Nephron (organoid): ENCODE measurements around the gene HCN4.

ENCODE experiments used
- H3K27ac Mint-ChIP-seq, 3 experiments: 2 replicates each; pipeline ENCODE4 v1.8.0; 2020; ENCODE audit warnings: mixed read lengths in 3 of 3, mild to moderate bottlenecking in 2 of 3, moderate library complexity in 1 of 3
- H3K27me3 Mint-ChIP-seq: 2 replicates; pipeline ENCODE4 v1.8.0; 2021; ENCODE audit warnings: low read depth, mild to moderate bottlenecking, moderate library complexity, mixed read lengths
- H3K36me3 Mint-ChIP-seq: 2 replicates; pipeline ENCODE4 v1.8.0; 2020; ENCODE audit warnings: low read depth, mixed read lengths
- H3K4me1 Mint-ChIP-seq: 2 replicates; pipeline ENCODE4 v1.8.0; 2020; ENCODE audit warnings: mixed read lengths
- H3K4me3 Mint-ChIP-seq, 3 experiments: 2 replicates each; pipeline ENCODE4 v1.8.0; 2020; ENCODE audit warnings: mild to moderate bottlenecking in 3 of 3, mixed read lengths in 3 of 3, moderate library complexity in 2 of 3
- H3K9me3 Mint-ChIP-seq: 2 replicates; pipeline ENCODE4 v1.8.0; 2020; ENCODE audit warnings: mixed read lengths
- TF ChIP-seq, protein P1 (sequence below), 3 experiments: fragments of 200-600 bp; sonication (generic); IDR thresholded peaks; one replicate each; pipeline ENCODE4 v1.5.0; 2021; ENCODE audit warnings: antibody characterized with exemption in 3 of 3; ENCODE audit not compliant: unreplicated experiment in 3 of 3

Gene HCN4

DNA sequence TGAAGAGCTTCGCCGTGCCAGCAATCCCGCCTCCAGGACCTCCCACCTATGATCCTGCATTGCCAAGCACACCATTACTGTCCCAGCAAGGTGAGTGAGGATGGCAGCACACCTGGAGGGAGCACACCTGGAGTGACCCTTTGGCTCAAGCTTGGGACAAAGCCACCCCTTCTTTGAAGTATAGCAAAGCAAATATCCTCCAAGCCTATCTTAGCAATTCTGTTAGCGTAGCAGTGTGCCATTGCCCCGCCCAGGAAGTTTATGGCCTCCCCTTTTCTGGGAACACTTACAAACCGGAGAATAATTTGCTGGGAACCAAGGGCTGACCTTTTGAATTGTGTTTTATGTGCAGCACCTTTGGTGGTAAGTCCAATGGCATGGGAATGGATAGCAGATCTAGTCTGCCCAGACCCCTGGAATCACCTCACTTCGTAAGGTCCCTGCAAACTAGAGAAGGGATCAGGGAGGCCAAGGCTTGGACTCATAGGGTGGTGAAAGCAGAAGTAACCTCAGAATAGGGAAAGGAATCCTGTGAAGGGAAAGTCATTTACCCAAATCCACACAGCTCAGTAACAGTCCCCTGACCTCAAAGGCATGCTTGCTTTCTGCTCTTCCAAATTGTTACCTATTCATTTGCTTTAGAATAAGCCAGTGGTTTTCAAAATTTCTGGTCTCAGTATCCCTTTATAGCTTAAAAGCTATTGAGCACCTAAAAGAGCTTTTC is 70.1 kb downstream of the HCN4 start:
- TF ChIP-seq, protein P1, sequence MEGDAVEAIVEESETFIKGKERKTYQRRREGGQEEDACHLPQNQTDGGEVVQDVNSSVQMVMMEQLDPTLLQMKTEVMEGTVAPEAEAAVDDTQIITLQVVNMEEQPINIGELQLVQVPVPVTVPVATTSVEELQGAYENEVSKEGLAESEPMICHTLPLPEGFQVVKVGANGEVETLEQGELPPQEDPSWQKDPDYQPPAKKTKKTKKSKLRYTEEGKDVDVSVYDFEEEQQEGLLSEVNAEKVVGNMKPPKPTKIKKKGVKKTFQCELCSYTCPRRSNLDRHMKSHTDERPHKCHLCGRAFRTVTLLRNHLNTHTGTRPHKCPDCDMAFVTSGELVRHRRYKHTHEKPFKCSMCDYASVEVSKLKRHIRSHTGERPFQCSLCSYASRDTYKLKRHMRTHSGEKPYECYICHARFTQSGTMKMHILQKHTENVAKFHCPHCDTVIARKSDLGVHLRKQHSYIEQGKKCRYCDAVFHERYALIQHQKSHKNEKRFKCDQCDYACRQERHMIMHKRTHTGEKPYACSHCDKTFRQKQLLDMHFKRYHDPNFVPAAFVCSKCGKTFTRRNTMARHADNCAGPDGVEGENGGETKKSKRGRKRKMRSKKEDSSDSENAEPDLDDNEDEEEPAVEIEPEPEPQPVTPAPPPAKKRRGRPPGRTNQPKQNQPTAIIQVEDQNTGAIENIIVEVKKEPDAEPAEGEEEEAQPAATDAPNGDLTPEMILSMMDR (IDR thresholded peaks at IDR 0.05; ENCODE audit: unreplicated experiment in 3 of 3) = no peak
- H3K9me3 Mint-ChIP-seq = no peaks in the 10 kb centered on the region
- H3K27me3 Mint-ChIP-seq = no peaks in the 10 kb centered on the region
- peaks cover 54% of the 10 kb centered on the region for H3K36me3 Mint-ChIP-seq
- no peak overlapping the region for H3K4me3 Mint-ChIP-seq
- H3K4me1 Mint-ChIP-seq = peaks cover 4% of the 10 kb centered on the region
- H3K27ac Mint-ChIP-seq = no peak overlapping the region

DNA sequence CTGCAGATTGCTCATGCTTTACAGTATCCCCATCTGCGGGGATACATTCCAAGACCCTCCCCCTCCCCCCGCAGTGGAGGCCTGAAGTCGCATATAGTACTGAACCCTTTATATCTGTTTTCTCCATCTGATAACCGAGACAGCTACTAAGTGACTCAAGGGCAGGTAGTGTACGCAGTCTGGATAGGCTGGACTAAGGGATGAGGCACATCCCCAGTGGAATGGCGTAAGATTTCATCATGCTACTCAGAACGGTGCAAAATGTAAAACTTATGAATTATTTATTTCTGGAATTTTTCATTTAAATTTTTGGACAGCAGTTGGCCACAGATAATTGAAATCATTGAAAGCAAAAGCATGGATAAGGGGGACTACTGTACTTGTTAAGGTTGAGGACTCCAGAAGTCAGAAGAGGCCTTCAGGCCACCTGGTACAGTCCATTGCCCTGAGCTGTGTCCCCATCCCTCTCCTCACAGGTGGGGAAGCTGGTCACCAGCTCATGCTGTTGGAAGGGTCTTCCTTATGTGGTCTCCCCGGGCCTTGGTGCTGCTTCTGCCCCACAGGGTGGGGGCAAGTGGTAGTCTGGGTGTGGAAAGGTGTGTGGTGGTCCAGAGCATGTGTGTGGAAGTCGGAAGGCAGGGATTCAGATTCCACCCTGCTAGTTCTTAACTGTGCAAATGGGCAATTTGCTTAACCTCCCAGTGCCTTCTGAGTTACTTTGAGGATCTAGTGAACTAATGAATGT is 72.0 kb downstream of the HCN4 start:
- no peak overlapping the region for H3K4me3 Mint-ChIP-seq
- no peaks in the 10 kb centered on the region for H3K27me3 Mint-ChIP-seq
- TF ChIP-seq, protein P1 (IDR thresholded peaks at IDR 0.05; ENCODE audit: unreplicated experiment in 3 of 3) = no peak
- peaks cover 49% of the 10 kb centered on the region for H3K36me3 Mint-ChIP-seq
- H3K9me3 Mint-ChIP-seq = no peaks in the 10 kb centered on the region
- H3K4me1 Mint-ChIP-seq = no peaks in the 10 kb centered on the region
- no peak overlapping the region for H3K27ac Mint-ChIP-seq

DNA sequence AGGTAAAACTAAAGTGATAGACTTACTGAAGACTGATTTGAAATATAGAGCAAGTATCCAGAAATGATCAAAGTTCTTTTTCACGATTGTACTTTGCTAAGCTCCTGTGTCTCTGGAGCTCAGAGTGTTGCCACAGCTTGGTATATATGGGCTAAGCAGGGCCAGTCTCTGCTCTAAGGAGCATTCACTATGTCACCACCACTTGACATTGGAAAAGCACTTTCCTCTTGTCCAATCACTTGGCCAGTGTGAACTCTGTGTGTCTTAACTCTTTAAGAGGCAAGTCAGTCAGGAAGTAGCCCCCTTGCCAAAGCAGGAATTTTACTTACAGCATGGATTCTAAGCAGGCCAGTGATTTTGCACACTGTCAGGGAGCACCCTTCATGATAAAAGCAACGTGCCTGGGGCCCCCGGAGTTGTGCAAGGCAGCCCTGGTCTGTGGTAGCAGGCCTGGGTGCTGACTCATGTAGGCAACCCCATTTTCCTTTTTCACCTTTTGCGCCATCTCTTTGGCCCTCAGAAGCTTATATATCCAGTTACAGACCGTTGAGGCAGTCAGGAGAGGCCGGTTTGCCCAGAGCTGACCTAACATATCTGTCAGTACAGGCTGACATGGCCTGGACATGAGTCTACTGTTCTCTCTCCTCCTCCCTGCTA is 73.0 kb downstream of the HCN4 start:
- H3K27me3 Mint-ChIP-seq = no peaks in the 10 kb centered on the region
- no peaks in the 10 kb centered on the region for H3K4me1 Mint-ChIP-seq
- no peak overlapping the region for H3K27ac Mint-ChIP-seq
- no peaks in the 10 kb centered on the region for H3K9me3 Mint-ChIP-seq
- TF ChIP-seq, protein P1 (IDR thresholded peaks at IDR 0.05; ENCODE audit: unreplicated experiment in 3 of 3) = no peak
- peaks cover 47% of the 10 kb centered on the region for H3K36me3 Mint-ChIP-seq
- no peak overlapping the region for H3K4me3 Mint-ChIP-seq

DNA sequence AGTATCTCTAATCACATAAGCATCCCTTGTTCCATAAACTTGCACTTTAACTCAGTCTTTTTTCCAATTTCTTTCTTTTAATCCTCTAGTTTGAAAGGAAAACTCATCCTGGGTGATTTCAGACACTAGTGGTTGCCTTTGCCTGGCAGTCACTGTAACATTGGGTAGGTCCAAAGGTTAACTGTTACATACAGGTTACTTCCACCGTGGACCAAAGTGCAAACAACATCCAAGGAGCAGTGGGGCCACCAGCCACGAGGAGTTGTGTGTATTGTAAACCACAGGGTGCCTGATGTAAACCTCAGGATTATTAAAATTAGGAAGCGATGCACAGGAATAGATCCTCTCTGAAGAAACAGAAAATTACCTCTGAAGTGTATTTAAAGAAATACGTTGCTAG is 75.0 kb downstream of the HCN4 start:
- TF ChIP-seq, protein P1 (IDR thresholded peaks at IDR 0.05; ENCODE audit: unreplicated experiment in 3 of 3) = no peak
- Mint-ChIP-seq H3K27ac (no peak overlapping the region), H3K9me3 (no peaks in the 10 kb centered on the region), H3K27me3 (no peaks in the 10 kb centered on the region), H3K4me1 (no peaks in the 10 kb centered on the region), H3K4me3 (no peak overlapping the region), H3K36me3 (peaks cover 49% of the 10 kb centered on the region)

DNA sequence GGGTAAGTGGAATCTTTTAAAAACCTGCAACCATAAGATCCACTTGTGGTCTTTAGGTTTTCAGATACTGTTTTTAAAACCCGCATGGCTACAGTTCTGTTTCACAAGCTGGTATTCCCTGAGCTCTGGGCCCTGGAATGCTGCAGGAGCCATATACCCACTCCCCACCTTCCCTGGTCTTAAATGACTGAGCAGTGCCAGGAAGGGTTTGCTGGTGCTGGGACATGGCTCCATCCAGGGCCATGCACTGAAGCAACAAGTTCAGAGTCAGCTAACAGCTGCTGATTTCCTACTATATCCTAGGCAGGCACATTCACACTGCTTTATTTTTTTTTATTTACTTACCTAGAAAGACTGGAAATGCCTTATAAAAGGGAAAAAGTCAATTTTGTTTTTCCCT is 77.3 kb downstream of the HCN4 start:
- TF ChIP-seq, protein P1 (IDR thresholded peaks at IDR 0.05; ENCODE audit: unreplicated experiment in 3 of 3) = no peak

More for the DNA sequence above, 77.3 kb downstream of the HCN4 start:
- H3K4me1 Mint-ChIP-seq = no peaks in the 10 kb centered on the region
- no peaks in the 10 kb centered on the region for H3K9me3 Mint-ChIP-seq
- H3K36me3 Mint-ChIP-seq = peaks cover 56% of the 10 kb centered on the region
- H3K4me3 Mint-ChIP-seq = no peak overlapping the region
- no peak overlapping the region for H3K27ac Mint-ChIP-seq
- no peaks in the 10 kb centered on the region for H3K27me3 Mint-ChIP-seq
